WI38 (cell line): ENCODE data around the gene PRPSAP1.

ENCODE experiments used
- H3K4me3 ChIP-seq: 2 replicates; pipeline ENCODE4 v1.5.1; 2011; ENCODE audit warnings: low read depth, mild to moderate bottlenecking, control low read depth, low read length
- TF ChIP-seq, protein P1 (sequence below): IDR thresholded peaks from 2 replicates; pipeline ENCODE4 v1.5.1; 2012; ENCODE audit warnings: low read depth, mild to moderate bottlenecking, control low read depth, low read length

PRPSAP1 gene

DNA sequence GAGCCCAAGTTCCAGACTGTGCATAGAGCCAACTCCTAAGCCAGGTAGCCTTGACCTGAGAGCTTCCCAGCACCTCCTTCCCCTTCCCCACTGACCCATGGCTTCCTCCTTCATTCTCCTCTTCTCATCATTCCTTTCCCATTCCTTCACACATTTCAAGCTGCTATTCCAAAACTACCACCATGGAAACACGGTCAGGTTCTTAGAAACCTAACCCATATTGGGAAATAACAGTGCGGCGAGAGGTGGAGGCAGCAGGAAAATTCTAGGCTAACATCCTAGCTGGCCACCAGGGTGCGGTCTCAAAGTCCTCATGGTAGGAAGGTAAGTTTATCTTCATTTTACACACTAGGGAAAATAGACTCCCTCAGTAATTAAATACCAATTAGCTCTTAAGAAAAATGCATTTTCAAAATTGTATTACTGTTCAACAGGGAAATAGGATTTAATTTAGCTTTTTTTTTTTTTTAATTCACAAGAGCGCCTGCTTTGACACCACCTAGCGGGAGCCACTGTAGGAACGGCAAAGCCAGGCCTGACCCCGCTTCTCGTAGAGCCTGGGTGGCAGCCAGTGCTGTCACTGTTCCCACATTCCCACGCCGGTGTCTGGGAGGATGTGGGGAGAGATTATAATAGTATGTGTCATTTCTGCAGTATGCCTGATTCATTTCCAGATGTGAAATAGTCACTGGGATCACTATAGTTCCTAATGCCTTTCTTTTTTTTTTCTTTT is 16.7 kb upstream of the PRPSAP1 start:
- TF ChIP-seq, protein P1, sequence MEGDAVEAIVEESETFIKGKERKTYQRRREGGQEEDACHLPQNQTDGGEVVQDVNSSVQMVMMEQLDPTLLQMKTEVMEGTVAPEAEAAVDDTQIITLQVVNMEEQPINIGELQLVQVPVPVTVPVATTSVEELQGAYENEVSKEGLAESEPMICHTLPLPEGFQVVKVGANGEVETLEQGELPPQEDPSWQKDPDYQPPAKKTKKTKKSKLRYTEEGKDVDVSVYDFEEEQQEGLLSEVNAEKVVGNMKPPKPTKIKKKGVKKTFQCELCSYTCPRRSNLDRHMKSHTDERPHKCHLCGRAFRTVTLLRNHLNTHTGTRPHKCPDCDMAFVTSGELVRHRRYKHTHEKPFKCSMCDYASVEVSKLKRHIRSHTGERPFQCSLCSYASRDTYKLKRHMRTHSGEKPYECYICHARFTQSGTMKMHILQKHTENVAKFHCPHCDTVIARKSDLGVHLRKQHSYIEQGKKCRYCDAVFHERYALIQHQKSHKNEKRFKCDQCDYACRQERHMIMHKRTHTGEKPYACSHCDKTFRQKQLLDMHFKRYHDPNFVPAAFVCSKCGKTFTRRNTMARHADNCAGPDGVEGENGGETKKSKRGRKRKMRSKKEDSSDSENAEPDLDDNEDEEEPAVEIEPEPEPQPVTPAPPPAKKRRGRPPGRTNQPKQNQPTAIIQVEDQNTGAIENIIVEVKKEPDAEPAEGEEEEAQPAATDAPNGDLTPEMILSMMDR: peak; percentile 54; the same call in 1 of the 2 replicates
- no peak overlapping the region for H3K4me3 ChIP-seq

DNA sequence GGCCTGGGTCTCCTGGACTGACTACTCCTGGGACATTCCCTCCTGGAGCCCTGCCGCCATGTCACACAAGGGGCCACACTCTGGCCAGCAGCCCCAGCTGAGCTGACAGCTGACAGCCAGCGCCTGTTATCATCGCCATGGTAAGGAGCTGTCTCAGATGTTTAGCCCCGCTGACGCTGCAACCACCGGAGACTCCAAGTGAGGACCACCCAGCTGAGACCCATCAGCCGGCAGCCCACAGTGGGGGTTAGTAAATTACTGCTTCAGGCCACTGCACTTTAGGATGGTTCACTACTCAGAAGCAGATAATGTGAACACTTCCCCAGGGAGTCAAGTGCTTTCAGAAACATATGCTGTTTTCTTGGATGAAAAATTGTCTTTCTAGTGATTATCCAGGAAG is 16.1 kb upstream of the PRPSAP1 start:
- TF ChIP-seq, protein P1: no peak

DNA sequence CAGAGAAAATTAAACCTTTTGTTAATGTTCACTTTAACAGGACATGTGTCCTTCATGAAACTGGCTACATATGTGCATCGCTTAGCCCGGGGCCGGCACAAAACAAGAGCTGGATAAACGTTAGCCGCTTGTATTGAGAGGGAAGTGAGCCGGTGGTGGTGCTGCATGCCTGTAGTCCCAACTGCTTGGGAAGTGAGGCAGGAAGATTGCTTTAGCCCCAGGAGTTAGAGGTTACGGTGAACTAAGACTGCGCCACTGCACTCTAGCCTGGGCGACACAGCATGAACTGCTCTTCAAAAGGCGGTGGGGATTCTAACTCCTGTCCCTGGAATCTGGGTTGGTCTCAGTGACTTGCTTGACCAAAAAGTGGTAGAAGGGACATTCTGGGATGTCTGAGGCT is 15.7 kb upstream of the PRPSAP1 start:
- TF ChIP-seq, protein P1: no peak
- H3K4me3 ChIP-seq: no peak overlapping the region

More for the DNA sequence above, 16.1 kb upstream of the PRPSAP1 start:
- no peak overlapping the region for H3K4me3 ChIP-seq

DNA sequence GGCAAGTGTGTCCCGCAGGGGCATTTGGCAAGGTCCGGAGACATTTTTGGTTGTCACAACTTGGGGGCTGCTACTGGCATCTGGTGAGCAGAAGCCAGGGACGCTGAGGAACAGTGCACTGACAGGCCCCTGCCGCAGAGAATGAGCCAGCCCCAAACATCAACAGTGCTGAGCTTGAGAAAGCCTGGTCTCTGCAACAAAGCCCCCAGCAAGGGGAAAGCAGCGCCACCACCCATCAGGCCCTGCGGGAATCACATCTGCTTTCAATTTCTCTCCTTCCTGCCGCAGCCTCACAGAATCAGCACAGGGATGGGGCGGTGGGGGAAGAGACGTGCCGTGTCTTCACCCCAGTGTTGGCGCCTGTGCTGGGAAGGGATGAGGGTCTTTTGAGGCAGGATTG is 14.8 kb upstream of the PRPSAP1 start:
- H3K4me3 ChIP-seq: no peak overlapping the region
- TF ChIP-seq, protein P1: no peak

DNA sequence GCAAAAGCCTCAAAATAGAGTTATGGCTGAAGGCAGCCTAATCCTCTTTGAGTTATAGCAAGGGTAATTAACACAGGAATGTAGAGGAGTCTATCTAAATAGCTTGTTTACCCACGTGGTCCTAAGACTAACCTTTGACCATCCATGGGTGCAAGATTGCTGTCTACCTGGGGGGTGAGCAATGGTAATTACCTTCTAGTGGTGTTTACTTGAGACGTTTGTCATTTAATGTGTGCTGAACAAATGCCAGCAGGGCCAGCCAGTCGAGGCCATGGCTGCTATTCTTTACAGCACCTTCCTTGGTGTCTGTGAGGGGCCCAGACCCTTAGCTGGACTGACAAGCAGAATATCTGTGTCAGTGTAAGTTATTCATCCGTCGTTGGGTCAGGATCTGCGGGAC is 13.9 kb upstream of the PRPSAP1 start:
- TF ChIP-seq, protein P1: no peak
- H3K4me3 ChIP-seq: no peak overlapping the region

DNA sequence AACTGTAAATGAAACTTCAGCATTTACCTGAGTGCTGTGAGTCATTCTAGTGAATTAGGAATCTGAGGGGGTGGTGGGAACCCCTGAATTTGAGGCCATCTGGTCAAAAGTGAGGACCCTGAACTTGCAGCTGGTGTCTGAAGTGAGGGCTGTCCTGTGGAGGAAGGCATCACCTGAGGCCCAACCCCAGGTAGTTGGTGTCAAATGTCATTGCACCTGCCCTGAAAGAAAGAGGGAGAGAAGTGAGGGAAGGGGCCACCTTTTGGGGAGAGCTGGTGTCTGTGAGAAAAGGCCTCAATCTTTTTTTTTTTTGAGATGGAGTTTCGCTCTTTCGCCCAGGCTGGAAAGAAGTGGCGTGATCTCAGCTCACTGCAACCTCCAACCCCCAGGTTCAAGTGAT is 12.5 kb upstream of the PRPSAP1 start:
- H3K4me3 ChIP-seq: no peak overlapping the region
- TF ChIP-seq, protein P1: no peak

DNA sequence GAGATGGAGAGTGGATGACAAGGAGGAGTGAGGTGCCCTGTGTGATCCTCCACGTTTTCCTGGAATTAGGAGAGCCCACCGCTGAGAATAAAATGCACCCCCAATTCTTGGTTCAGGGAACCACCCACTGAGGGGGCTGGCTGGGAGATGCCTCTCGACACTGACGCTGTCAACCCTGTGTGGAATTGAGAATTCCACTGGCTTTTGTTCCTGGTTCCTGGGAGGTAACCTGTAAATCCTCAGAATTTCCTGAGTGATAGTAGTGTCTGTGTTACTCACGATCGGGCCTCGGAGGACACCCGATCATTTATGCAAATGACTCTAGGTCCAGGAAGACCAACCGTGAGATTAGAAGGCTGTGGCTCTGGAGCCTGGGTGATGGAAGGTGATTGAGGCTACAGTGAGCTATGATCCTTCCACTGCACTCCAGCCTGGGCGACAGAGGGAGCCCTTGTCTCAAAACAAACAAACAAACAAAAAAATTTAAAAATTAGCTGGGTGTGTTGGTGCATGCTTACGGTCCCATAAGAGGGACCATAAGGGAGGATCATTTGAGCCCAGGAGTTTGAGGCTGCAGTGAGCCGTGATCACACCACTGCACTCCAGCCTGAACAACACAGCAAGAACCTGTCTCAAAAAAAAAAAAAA is 11.7 kb upstream of the PRPSAP1 start:
- H3K4me3 ChIP-seq: no peak overlapping the region

More for the DNA sequence above, 11.7 kb upstream of the PRPSAP1 start:
- TF ChIP-seq, protein P1: no peak
